ENCODE results near the gene SH3BGRL3. TPM values are rescaled to one million over a fixed set of nuclear protein-coding genes. Genes with fewer than 3 reads are reported as not detected.

The SH3BGRL3 gene
- total and polyA plus RNA-seq, 2 of the 13 experiments (the other 11 are each of a cell fraction or from before 2014, with no cell fraction given) = 11.4 to 12.2 TPM

- POLR2A ChIA-PET = interaction anchor here (0.7 to 1.3 kb wide), 2 partner anchors 45 to 111 kb away, joined by 3 to 4 read pairs; no protein-coding TSS in a partner anchor
- ATAC-seq (peak; percentile 99), FAIRE-seq (peak; percentile 75), DNase-seq (ENCODE audit: low spot score) (peak; percentile 96)
- in situ Hi-C loops (cut with HindIII; ENCODE audit: extremely low pct_ligation_motif_present, low pct_unique_long_range_greater_than_20kb) = no loop called here
- intact Hi-C loops (cut with micrococcal nuclease; ENCODE audit: unreplicated experiment) = loop anchor here (2.0 kb wide), 1 partner anchor 44 kb away; no protein-coding TSS in a partner anchor
- Histone ChIP-seq H3K27ac (ENCODE audit: extremely low read length, insufficient read depth, low read length) (peak within 1 kb of the TSS; percentile 68), H3K9ac (ENCODE audit: insufficient read depth, low read depth, low read length) (peak within 1 kb of the TSS; percentile 81), H3K4me3 (replicated peaks in 1 of 3; ENCODE audit: insufficient read depth in 1 of 3, low read depth in 2 of 3, low read length in 3 of 3) (peak within 1 kb of the TSS; percentile 90 to 98 (median 94)), H3K9me3 (ENCODE audit: low read length) (no peaks in the 10 kb centered on the region), H3K4me2 (ENCODE audit: low read depth, low read length) (peak within 1 kb of the TSS; percentile 95), H4K20me1 (ENCODE audit: insufficient read depth, low read length) (no peaks in the 10 kb centered on the region), H3K79me2 (ENCODE audit: insufficient read depth, low read length) (no peaks in the 10 kb centered on the region), H3K36me3 (replicated peaks in 1 of 2; ENCODE audit: control insufficient read depth in 1 of 2, insufficient read depth in 2 of 2, low read length in 2 of 2) (no peaks in the 10 kb centered on the region), H2AFZ (ENCODE audit: low read length) (peak within 1 kb of the TSS; percentile 96), H3K27me3 (ENCODE audit: control insufficient read depth in 1 of 2, insufficient read depth in 2 of 2, low read length in 2 of 2) (no peaks in the 10 kb centered on the region; a peak in 1 of 5 replicates), H3K4me1 (ENCODE audit: insufficient read depth, low read length) (peaks cover 40% of the 10 kb centered on the region)
- CTCF ChIA-PET (ENCODE audit: low intra/inter-chr PET ratio, low total read pairs) = no interaction called here
- WGBS (ENCODE audit: low lambda C conversion rate) = 6% methylated on average over 13 of the region's 51 CpGs
- TSS peak; percentile 76 for BruUV-seq (replicated peaks)
- TF ChIP-seq SIX4 (CRISPR knock-in tag; IDR thresholded peaks at IDR 0.05) = no peak
- no peak for TF ChIP-seq BCL6 (CRISPR knock-in tag; IDR thresholded peaks at IDR 0.05)
- no peak for TF ChIP-seq ZNF644 (CRISPR knock-in tag; IDR thresholded peaks at IDR 0.05; ENCODE audit: low read depth)
- TF ChIP-seq ZNF142 (CRISPR knock-in tag; IDR thresholded peaks at IDR 0.05) = no peak
- no peak for TF ChIP-seq KLF9 (CRISPR knock-in tag; IDR thresholded peaks at IDR 0.05; ENCODE audit: low read depth)
- TF ChIP-seq ZNF276 (CRISPR knock-in tag; IDR thresholded peaks at IDR 0.05; ENCODE audit: low read depth) = no peak
- TF ChIP-seq ATM (IDR thresholded peaks at IDR 0.05; ENCODE audit: borderline replicate concordance) = no peak
- no peak for TF ChIP-seq ZNF737 (CRISPR knock-in tag; IDR thresholded peaks at IDR 0.05; ENCODE audit: borderline replicate concordance)
- no peak for TF ChIP-seq ISL2 (CRISPR knock-in tag; IDR thresholded peaks at IDR 0.05)
- no peak for TF ChIP-seq ZFP1 (CRISPR knock-in tag; IDR thresholded peaks at IDR 0.05)
- no peak for TF ChIP-seq ZNF704 (CRISPR knock-in tag; IDR thresholded peaks at IDR 0.05; ENCODE audit: borderline replicate concordance)
- no peak for TF ChIP-seq ZNF556 (CRISPR knock-in tag; IDR thresholded peaks at IDR 0.05; ENCODE audit: borderline replicate concordance)
- TF ChIP-seq MNT (IDR thresholded peaks at IDR 0.05) = 0 out of 2 replicates have a peak, but pooled peaks have one; percentile 26
Observed at GRCh38 chr1:26306290-26307229, 26.7 kb downstream of the SH3BGRL3 start, which contains the start of gene UBXN11. Gene UBXN11, minus strand, starts transcription at chr1:26306636. Its CDS starts 3,753 bp downstream, at chr1:26302883.
